ENCODE data around the gene C10orf53.
"Not testable (repeated sequence)": the region's sequence is repeated elsewhere in the genome, so short reads cannot be mapped to it uniquely, and the experiment has no call there.

The C10orf53 gene

GRCh38 chr10:49652421-49653272 lies 26.8 kb upstream of the C10orf53 start:
- no peak for DNase-seq

GRCh38 chr10:49653273-49653929 lies 26.1 kb upstream of the C10orf53 start:
- no peak for DNase-seq

- DNase-seq = no peak
Measured at GRCh38 chr10:49654036-49654693, 25.3 kb upstream of the C10orf53 start.

- DNase-seq = no peak
Measured at GRCh38 chr10:49655099-49655498, 24.4 kb upstream of the C10orf53 start.

- DNase-seq = no peak
Measured at GRCh38 chr10:49656845-49657493, 22.5 kb upstream of the C10orf53 start.

- DNase-seq = no peak
Measured at GRCh38 chr10:49657606-49658005, 21.8 kb upstream of the C10orf53 start.

- no peak for DNase-seq
Measured at GRCh38 chr10:49661140-49661856, 18.2 kb upstream of the C10orf53 start.

GRCh38 chr10:49662169-49662830 lies 17.2 kb upstream of the C10orf53 start:
- DNase-seq = no peak

GRCh38 chr10:49663596-49663995 lies 15.9 kb upstream of the C10orf53 start:
- no peak for DNase-seq

GRCh38 chr10:49664006-49664841 lies 15.2 kb upstream of the C10orf53 start:
- no peak for DNase-seq

GRCh38 chr10:49664842-49665355 lies 14.6 kb upstream of the C10orf53 start:
- no peak for DNase-seq

GRCh38 chr10:49666054-49666615 lies 13.3 kb upstream of the C10orf53 start:
- no peak for DNase-seq

- no peak for DNase-seq
Measured at GRCh38 chr10:49666685-49667084, 12.8 kb upstream of the C10orf53 start.

GRCh38 chr10:49667991-49668390 lies 11.5 kb upstream of the C10orf53 start:
- no peak for DNase-seq

GRCh38 chr10:49668684-49669083 lies 10.8 kb upstream of the C10orf53 start:
- no peak for DNase-seq

GRCh38 chr10:49678827-49679479 lies 498 bp upstream of the C10orf53 start:
- no peak for DNase-seq

- DNase-seq = not testable (repeated sequence)
Measured at GRCh38 chr10:49682449-49682848, 3.0 kb downstream of the C10orf53 start.

- no peak for DNase-seq
Measured at GRCh38 chr10:49682879-49683278, 3.4 kb downstream of the C10orf53 start.

- DNase-seq = no peak
Measured at GRCh38 chr10:49686651-49687050, 7.2 kb downstream of the C10orf53 start.

Data from retina (tissue), 1 donor.